HG02840 (cell line): ENCODE measurements around the gene SIM1.

ENCODE experiments used
- ATAC-seq: cut with Tn5 transposase; IDR thresholded peaks from one replicate; pipeline ENCODE4 v1.9.1; 2021; ENCODE audit warnings: mild to moderate bottlenecking, moderate library complexity, moderate number of reproducible peaks; ENCODE audit not compliant: unreplicated experiment, low FRiP score

SIM1 gene

DNA sequence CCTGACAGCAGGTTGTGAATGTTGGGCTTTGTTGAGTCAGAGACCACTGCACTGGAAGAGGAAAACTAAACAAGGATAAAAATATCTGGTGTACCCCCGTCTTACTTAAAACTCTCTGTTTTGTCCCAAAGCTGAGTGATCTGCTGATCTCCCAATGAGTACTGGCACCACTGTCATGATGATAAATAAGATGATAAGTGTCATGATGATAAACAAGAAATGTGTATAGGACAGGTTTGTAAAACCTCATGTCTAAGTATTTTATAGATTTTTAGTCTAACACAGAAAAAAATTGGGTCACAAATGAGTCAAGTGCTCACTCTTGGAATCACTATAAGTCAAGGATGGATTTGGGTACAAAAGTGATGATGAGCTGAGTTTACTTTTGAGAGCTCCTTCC is 8.5 kb upstream of the SIM1 start:
- ATAC-seq = no peak

GRCh38 chr6:100472674-100473073 is 8.0 kb upstream of the SIM1 start:
- peak; percentile 89 for ATAC-seq

- no peak for ATAC-seq
These were observed 5.8 kb upstream of the SIM1 start for GRCh38 chr6:100470422-100471120.

DNA sequence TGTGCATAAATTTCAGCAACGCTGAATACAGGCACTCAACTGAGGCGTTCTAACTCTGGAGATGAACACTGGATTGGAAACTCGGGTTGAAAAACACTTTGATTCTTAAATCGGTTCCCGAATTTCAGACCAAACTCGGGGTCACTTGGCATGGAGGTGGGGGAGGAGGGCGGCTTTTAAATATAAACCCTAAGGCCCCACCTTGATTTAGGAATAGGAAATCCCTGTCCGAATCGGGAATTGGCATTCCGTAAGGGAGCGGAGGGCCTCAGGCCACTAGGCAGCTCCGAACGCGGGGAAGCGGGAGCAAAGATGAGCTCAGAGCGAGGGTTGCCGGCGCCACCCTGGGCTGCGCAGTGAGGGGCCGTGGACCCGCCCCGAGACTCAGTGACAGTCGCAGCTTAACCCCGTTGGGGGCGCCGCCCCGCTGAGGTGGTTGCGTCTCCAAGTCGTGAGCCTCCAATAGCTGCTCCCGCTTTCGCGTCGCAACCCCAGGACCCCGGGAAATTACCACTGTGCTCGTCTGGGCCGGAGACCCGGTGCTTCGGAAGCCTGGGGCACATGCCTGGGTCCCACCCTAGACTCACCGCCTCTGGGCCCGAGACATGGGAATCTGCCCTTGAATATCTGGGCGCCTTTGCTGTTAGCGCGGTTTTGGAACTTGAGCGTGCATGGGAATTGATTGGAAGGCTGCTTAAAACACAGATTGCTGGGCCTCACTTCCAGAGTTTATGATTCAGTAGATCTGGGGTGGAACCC is 4.6 kb upstream of the SIM1 start:
- ATAC-seq = no peak

GRCh38 chr6:100468016-100468622 is 3.4 kb upstream of the SIM1 start:
- no peak for ATAC-seq

DNA sequence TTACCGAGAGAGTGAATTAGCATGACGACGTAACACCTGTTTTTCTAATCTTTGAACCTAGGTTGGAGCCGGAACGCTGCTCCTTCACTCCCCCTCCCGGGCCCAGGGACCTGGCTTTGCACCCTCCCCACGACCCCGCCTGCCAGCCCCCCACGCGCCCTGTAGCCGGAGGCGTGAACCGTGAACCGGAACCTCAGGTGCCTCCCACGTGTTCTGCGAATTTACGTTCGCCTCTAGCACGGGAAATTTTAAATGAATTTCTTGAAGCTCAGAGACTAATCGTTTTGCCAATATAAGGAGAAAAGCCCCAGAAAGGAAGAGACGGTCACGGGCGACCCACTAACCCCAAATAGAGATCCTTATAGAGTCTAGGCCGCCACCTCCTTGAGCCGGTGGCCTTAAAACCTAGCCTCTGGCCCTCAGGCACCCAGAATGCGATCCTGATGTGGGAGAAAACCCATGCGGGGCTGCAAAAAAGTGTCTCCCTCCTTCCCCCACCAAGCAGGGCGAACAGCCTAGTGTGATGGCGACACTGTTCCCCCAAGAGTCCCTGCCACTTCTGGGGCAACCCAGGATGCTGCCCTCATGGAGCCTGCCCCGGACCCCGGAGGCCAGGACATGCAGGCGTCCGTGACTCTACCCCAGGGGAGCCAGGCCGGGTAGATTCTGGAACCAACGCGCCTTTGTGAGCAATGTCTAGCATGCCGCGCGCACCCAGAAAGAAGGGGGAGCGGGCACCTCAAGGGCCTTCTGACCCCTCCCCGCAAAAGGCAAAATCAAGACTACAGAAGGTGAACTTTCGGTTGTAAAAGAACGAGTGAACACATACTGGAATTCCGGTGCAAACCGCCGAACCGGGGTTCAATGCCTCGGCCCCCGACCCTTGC is 2.7 kb upstream of the SIM1 start:
- ATAC-seq = no peak

DNA sequence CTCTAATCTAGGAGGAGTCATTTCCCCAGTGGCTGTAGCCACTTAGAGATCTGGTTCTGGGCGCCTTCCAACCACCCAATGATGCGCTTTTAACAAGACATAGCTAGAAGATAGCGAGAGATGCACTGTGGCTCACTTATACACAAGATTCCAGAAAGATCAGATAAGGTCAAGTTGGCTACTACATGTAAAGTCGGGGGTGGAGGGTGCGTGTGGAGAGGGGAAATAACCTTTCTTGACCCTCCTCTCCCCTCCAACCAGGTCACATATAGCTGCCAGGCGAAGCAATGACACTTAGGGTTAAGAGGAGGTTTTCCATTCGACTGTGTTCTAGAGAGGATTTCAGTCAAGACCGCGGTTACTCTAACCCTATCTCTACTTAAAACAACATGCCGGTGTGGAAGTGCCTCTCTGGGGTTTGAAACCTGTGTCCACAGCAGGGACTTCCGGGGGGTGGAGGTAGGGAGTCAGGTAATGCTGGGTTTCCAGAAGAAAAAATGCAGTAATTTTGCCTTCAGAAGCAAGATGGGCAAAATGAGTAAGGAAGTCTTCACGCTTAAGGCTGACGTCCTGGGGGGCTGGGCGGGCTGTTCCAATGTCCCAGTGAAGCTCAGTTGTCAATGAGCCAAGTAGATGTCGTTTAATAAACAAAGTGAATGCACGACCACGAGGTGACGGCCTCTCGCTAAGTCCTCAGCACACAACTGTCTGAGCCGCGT is 1.8 kb upstream of the SIM1 start:
- ATAC-seq = no peak

GRCh38 chr6:100465701-100466409 is 1.1 kb upstream of the SIM1 start:
- no peak for ATAC-seq

GRCh38 chr6:100464162-100464851 is 414 bp downstream of the SIM1 start:
- ATAC-seq = no peak

- no peak for ATAC-seq
These were observed 1.0 kb downstream of the SIM1 start for GRCh38 chr6:100463630-100464161.

DNA sequence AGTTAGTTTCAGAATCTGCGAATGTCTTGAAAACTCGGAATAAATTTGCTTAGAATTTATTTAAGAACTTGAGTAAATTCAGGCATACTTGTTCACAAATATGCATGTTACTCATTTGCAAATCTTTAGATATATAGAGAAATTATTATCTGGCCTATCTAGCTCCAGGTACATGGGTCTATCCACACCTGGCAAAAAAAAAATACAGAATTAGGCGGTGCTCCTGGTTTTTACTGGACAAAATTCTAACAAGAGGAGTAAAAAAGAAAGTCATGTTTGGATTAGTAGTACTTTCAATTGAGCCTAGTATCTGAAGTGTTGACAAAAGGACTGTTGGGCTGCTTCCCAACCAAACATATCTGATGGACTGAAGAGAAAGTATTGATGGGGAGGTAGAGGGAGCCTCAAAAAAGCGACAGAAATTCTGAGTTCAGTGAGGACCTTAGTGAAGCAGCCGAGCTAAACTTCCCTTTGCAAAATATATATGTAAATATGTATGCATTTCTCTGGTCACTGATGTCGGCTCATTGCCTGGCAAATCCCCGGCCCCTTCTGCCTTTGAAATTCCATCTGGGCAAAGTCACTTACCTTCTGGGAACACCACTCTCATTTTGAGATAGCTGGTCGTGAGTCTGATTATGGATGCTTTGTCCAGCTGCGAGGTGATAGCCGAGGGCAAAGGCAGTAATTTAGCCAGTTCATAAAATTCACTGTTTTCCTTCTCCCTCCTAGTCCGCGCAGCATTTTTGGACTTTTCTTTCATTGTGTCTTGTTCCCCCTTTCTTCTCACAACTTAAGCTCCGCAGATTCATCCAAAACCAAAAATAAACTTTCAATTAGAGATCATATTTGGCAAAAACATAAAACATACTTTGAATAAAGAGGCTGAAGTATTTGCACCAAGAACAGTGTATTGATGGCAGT is 1.8 kb downstream of the SIM1 start:
- no peak for ATAC-seq

DNA sequence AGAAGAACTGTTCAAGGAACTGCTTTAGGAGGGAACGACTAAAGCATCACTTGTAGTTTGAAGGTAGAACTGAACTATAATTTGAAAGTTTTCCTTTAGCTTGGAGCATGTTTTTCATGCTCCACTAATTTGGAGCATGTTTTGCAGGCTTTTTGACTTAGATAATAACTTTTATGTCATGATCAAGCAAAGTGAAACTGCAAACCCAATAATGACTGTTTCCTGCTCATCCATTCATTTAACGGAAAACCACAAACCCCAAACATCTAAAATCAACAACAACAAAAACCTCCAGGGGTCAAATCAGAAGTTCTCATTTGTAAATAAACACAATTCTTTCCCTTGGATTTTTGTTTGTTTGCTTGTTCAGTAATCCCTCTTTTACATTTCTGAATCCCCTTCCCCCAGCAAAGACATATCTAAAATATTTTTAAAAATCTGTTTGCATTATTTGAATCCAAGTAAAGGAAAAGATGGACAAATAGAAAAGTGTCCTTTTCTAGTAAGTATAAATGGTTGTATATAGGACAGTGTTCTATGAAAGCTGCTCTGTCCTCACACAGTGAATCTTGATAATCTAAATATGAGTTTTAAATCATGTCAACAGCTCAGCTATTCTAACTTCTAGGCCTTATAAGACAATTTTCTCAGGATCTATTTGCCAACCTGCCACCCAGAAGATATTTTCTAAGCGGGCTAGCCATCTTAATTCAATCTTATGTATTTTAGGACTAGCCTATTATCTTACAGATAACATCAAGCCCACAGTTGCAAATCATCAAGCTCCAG is 2.6 kb downstream of the SIM1 start:
- ATAC-seq = no peak

- no peak for ATAC-seq
These were observed 3.3 kb downstream of the SIM1 start for GRCh38 chr6:100461278-100461916.

DNA sequence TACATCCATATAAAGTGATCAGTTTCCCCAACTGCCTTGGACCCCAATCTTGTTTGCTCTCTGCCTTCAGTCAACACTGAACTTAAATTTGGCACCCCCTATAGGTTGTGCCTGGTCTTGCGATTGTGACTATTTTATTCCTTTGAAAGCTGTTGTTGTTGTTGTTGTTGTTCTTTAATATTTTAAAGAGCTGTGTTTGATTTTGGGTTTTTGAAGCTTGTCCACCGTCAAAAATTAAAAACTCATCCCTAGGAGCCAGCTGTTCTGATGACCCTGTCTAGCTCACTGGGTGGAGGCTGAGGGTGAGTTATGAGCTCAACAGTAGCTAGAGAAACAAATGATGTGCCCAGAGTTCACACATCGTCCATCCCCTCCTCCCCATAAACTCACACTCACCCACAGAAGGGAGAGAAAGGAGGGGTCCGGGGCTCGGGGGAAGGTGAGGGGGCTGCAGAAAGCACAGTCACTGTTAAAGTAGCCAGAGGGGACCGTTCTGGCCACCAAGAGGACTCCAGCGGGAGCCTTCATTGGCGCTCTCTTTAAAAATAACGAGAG is 4.0 kb downstream of the SIM1 start:
- ATAC-seq = no peak

- no peak for ATAC-seq
These were observed 5.0 kb downstream of the SIM1 start for GRCh38 chr6:100459592-100460184.
